GM12878 (cell line): ENCODE results near the gene NDNF. TPM values are rescaled to one million over a fixed set of nuclear protein-coding genes. Genes with fewer than 3 reads are reported as not detected.

Experiments used
- ATAC-seq: fragments of 200-7000 bp; cut with Tn5 transposase; 3 replicates; pipeline ENCODE4 v1.9.1; 2020; ENCODE audit warnings: mild to moderate bottlenecking, moderate library complexity
- BruUV-seq: library from RNA; stranded (reverse); fragments of 400-500 nt; replicated peaks from 2 replicates; lab custom pipeline; 2021; lab: Mats Ljungman, UMichigan
- CTCF ChIA-PET: fragments of 300-600 bp; sonication (Branson Sonifier 250); formaldehyde crosslinking; extraction: SDS; loops from one replicate; lab custom pipeline; 2021; ENCODE audit warnings: inconsistent platforms; lab: Yijun Ruan, JAX
- POLR2A ChIA-PET: fragments of 350-600 bp; formaldehyde crosslinking; extraction: SDS; loops from one replicate; lab custom pipeline; 2021; ENCODE audit warnings: inconsistent platforms; lab: Charles Lee
- RAD21 ChIA-PET: fragments of 300-600 bp; sonication (Branson Sonifier 250); formaldehyde crosslinking; loops from one replicate; lab custom pipeline; 2023; ENCODE audit warnings: antibody characterized with exemption; ENCODE audit not compliant: unreplicated experiment; lab: Charles Lee
- SMC1A ChIA-PET: fragments of 300-600 bp; sonication (Branson Sonifier 250); formaldehyde crosslinking; loops from one replicate; lab custom pipeline; 2023; ENCODE audit not compliant: unreplicated experiment, uncharacterized antibody; lab: Charles Lee
- DNase-seq: peaks from one replicate; pipeline ENCODE4 v3.0.0-alpha.2; 2011; ENCODE audit warnings: low read depth, low spot score
- FAIRE-seq: peaks from 3 replicates; lab custom pipeline; 2011; peaks lifted over from hg19 to GRCh38; lab: Jason Lieb, UNC
- H2AFZ ChIP-seq: 2 replicates; pipeline ENCODE4 v1.6.0; 2011; ENCODE audit warnings: low read depth, low read length, control low read depth; ENCODE audit not compliant: control insufficient read depth
- H3K27ac ChIP-seq: 2 replicates; pipeline ENCODE4 v1.5.1; 2011; ENCODE audit warnings: control low read depth; ENCODE audit not compliant: control insufficient read depth, insufficient read depth
- H3K27me3 ChIP-seq, 2 experiments: replicated peaks in 1 of 2; 2 replicates each; pipeline versions ENCODE4 v1.6.0 to v1.6.1; 2011; ENCODE audit warnings: low read length in 1 of 2; ENCODE audit not compliant: control insufficient read depth in 2 of 2, insufficient read depth in 2 of 2
- H3K36me3 ChIP-seq, 2 experiments: 2 replicates each; pipeline ENCODE4 v1.5.1; 2011; ENCODE audit warnings: low read length in 1 of 2; ENCODE audit not compliant: control insufficient read depth in 2 of 2, insufficient read depth in 2 of 2
- H3K4me1 ChIP-seq: 2 replicates; pipeline ENCODE4 v1.6.1; 2011; ENCODE audit warnings: mild to moderate bottlenecking, low read length, moderate library complexity, mixed read lengths; ENCODE audit not compliant: control insufficient read depth, insufficient read depth
- H3K4me2 ChIP-seq: 2 replicates; pipeline ENCODE4 v1.6.0; 2011; ENCODE audit warnings: control low read depth; ENCODE audit not compliant: control insufficient read depth, insufficient read depth
- H3K4me3 ChIP-seq: fragments of 200-600 bp; sonication (generic); 2 replicates; pipeline ENCODE4 v1.5.1; 2016
- H3K79me2 ChIP-seq: 2 replicates; pipeline ENCODE4 v1.6.0; 2011; ENCODE audit warnings: low read length; ENCODE audit not compliant: control insufficient read depth, insufficient read depth
- H3K9ac ChIP-seq: 2 replicates; pipeline ENCODE4 v1.8.0; 2011; ENCODE audit warnings: low read length, control low read depth, mixed read lengths; ENCODE audit not compliant: control insufficient read depth, insufficient read depth
- H3K9me3 ChIP-seq: replicated peaks from 3 replicates; pipeline ENCODE4 v1.5.1; 2011; ENCODE audit warnings: mild to moderate bottlenecking, low read length; ENCODE audit not compliant: control insufficient read depth, insufficient read depth
- H4K20me1 ChIP-seq: 2 replicates; pipeline ENCODE4 v1.6.0; 2011; ENCODE audit not compliant: control insufficient read depth, insufficient read depth
- CTCF ChIP-seq, 3 experiments: IDR thresholded peaks in 2 of 3; conservative IDR thresholded peaks in 1 of 3; 2 replicates each; pipeline ENCODE4 v1.5.1; 2011; ENCODE audit warnings: low read depth in 3 of 3, low read length in 3 of 3, mild to moderate bottlenecking in 3 of 3, control low read depth in 2 of 3, moderate library complexity in 2 of 3, inconsistent platforms in 1 of 3, mixed read lengths in 1 of 3; ENCODE audit not compliant: control insufficient read depth in 2 of 3, insufficient read depth in 1 of 3; ENCODE audit errors: extremely low read depth in 1 of 3
- MAX ChIP-seq: IDR thresholded peaks from 2 replicates; pipeline ENCODE4 v1.6.1; 2012; ENCODE audit warnings: low read depth, low read length, improper control_type of control experiment
- SIX5 ChIP-seq: IDR thresholded peaks from 2 replicates; pipeline ENCODE4 v1.6.1; 2011; ENCODE audit warnings: mild to moderate bottlenecking, low read depth, low read length, moderate library complexity; ENCODE audit not compliant: severe bottlenecking
- SMC3 ChIP-seq: IDR thresholded peaks from 2 replicates; pipeline ENCODE4 v1.6.1; 2011; ENCODE audit warnings: low read length, improper control_type of control experiment, borderline replicate concordance
- SP1 ChIP-seq: IDR thresholded peaks from one replicate; pipeline ENCODE4 v1.6.1; 2011; ENCODE audit warnings: low read depth, low read length
- ZBTB4 ChIP-seq: fragments of 450-650 bp; formaldehyde crosslinking; IDR thresholded peaks from 2 replicates; pipeline ENCODE4 v1.4.0; 2022; ENCODE audit warnings: mild to moderate bottlenecking, moderate library complexity
- WGBS: methylation state at CpG from one replicate; pipeline ENCODE4 v1.1.6; 2016; ENCODE audit warnings: low lambda C conversion rate; ENCODE audit not compliant: insufficient replicate concordance, insufficient coverage; ENCODE audit errors: missing lambda C conversion rate; 5-methylcytosine and 5-hydroxymethylcytosine counted together
- in situ Hi-C: fragments of 300-500 bp; cut with MboI; formaldehyde crosslinking; loops from 9 replicates; pipeline ENCODE4 v1.14.3; 2018; ENCODE audit warnings: mixed read lengths
- intact Hi-C: fragments of 100-400 bp; cut with micrococcal nuclease; formaldehyde crosslinking; loops from one replicate; pipeline ENCODE4 v1.14.2; 2022; ENCODE audit not compliant: unreplicated experiment
- polyA plus RNA-seq, 11 experiments: library from polyadenylated mRNA; depleted of rRNA in 4 of 11; unstranded in 6 of 11; stranded (reverse) in 5 of 11; fragments of >200 nt; fragmentation: Nextera tagmentation in 4 of 11; fragmentation: Illumina TruSeq in 1 of 11; extraction: Ambion mirVana in 4 of 11; extraction: Trizol in 1 of 11; gene quantifications; 1 replicate in 1 of 11; 2 replicates in 10 of 11; pipeline versions ENCODE4 v1.2.1 to v1.2.3, GENCODE V29; 2011 to 2016; ENCODE audit warnings: inconsistent platforms in 2 of 11, missing spikeins in 2 of 11, low read depth in 1 of 11
- total RNA-seq, 4 experiments: library from RNA; depleted of rRNA in 3 of 4; stranded (reverse); fragments of >200 nt in 3 of 4; fragmentation: Illumina TruSeq in 1 of 4; extraction: Trizol in 1 of 4; gene quantifications; 2 replicates each; pipeline versions ENCODE4 v1.2.1 to v1.2.3, GENCODE V29; 2013 to 2021
- TF ChIP-seq, protein P1 (sequence below): fragments of 150-350 bp; IDR thresholded peaks from 2 replicates; pipeline ENCODE4 v1.6.1; 2014; ENCODE audit warnings: mild to moderate bottlenecking, low read depth, low read length

NDNF gene
- total and polyA plus RNA-seq, 10 of the 15 experiments (the other 5 are each of a cell fraction or from before 2014, with no cell fraction given), result 0.26 TPM; not detected in 9

DNA sequence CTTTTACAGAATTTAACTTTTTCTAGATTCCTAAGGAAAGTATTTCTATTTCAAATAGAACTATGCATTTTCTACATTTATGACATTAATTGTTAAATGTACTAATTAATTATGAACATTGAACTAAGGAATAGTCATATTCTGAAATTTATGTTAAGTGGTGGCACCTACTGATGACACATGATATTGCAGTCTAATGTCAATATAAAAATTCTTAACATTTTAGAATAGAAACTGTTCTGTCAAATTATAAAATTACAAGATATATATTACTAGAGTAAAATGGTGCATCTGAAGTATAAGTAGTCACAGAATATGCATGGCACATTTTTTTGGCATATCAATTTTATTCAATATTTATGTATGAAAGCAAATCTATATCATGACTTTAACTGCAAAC is 40.2 kb upstream of the NDNF start:
- CTCF ChIA-PET, result interaction anchor here (0.7 kb wide), 1 partner anchor 196 kb away, joined by 3 read pairs; no protein-coding TSS in a partner anchor
- RAD21 ChIA-PET, result no interaction called here
- Histone ChIP-seq H3K4me2 (no peak overlapping the region), H3K9me3 (no peaks in the 10 kb centered on the region), H3K27ac (no peak overlapping the region), H3K27me3 (peaks cover 0 to 2% of the 10 kb centered on the region in 2 experiments; a peak in 2 of 4 replicates), H2AFZ (no peak overlapping the region), H3K9ac (no peak overlapping the region), H3K79me2 (no peaks in the 10 kb centered on the region), H3K4me1 (peaks cover 3% of the 10 kb centered on the region; the same call in 1 of the 2 replicates), H3K36me3 (no peaks in the 10 kb centered on the region), H3K4me3 (no peak overlapping the region), H4K20me1 (no peaks in the 10 kb centered on the region)
- BruUV-seq, result no TSS peak
- intact Hi-C loops, result loop anchor here (5.0 kb wide), 1 partner anchor 955 kb away; no protein-coding TSS in a partner anchor
- peak in 1 of 3 experiments; percentile 25; a peak in 2 of 6 replicates for TF ChIP-seq CTCF (IDR thresholded peaks at IDR 0.05 in 2 of 3, conservative IDR thresholded peaks at IDR 0.05 in 1 of 3; ENCODE audit: control insufficient read depth in 2 of 3, extremely low read depth in 1 of 3, insufficient read depth in 1 of 3, low read depth in 3 of 3, low read length in 3 of 3)
- no peak for TF ChIP-seq SP1
- peak; percentile 28; the same call in 1 of the 2 replicates for TF ChIP-seq SMC3
- TF ChIP-seq MAX, result no peak
- POLR2A ChIA-PET, result no interaction called here
- DNase-seq (no peak), FAIRE-seq (no peak), ATAC-seq (no peak)
- SMC1A ChIA-PET, result interaction anchor here (1.1 to 1.4 kb wide), 2 partner anchors 155 to 268 kb away, joined by 3 read pairs; no protein-coding TSS in a partner anchor
- in situ Hi-C loops, result no loop called here

GRCh38 chr4:121108557-121108956 is 36.2 kb upstream of the NDNF start:
- Histone ChIP-seq H2AFZ (no peak overlapping the region), H3K36me3 (no peaks in the 10 kb centered on the region), H3K79me2 (no peaks in the 10 kb centered on the region), H3K27ac (no peak overlapping the region), H3K9ac (no peak overlapping the region), H3K4me3 (no peak overlapping the region), H4K20me1 (no peaks in the 10 kb centered on the region), H3K27me3 (no peaks in the 10 kb centered on the region; a peak in 1 of 4 replicates), H3K4me1 (no peaks in the 10 kb centered on the region), H3K9me3 (no peaks in the 10 kb centered on the region), H3K4me2 (no peak overlapping the region)
- SMC1A ChIA-PET, result no interaction called here
- no peak for FAIRE-seq
- no TSS peak for BruUV-seq
- intact Hi-C loops, result no loop called here
- POLR2A ChIA-PET, result no interaction called here
- DNase-seq, result no peak
- in situ Hi-C loops, result no loop called here
- RAD21 ChIA-PET, result no interaction called here
- WGBS, result 36% methylated on average over 2 of the region's 2 CpGs
- CTCF ChIA-PET, result interaction anchor here (0.8 to 1.5 kb wide), 2 partner anchors 29 to 93 kb away, joined by 3 to 4 read pairs; no protein-coding TSS in a partner anchor
- no peak for ATAC-seq
- TF ChIP-seq ZBTB4, result no peak
- TF ChIP-seq, protein P1, sequence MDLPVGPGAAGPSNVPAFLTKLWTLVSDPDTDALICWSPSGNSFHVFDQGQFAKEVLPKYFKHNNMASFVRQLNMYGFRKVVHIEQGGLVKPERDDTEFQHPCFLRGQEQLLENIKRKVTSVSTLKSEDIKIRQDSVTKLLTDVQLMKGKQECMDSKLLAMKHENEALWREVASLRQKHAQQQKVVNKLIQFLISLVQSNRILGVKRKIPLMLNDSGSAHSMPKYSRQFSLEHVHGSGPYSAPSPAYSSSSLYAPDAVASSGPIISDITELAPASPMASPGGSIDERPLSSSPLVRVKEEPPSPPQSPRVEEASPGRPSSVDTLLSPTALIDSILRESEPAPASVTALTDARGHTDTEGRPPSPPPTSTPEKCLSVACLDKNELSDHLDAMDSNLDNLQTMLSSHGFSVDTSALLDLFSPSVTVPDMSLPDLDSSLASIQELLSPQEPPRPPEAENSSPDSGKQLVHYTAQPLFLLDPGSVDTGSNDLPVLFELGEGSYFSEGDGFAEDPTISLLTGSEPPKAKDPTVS, result no peak
- no peak for TF ChIP-seq SIX5
